Smooth muscle cell of the brain vasculature (primary cell): Measurements from ENCODE around the gene RBMX2.

Experiments
- DNase-seq: peaks from one replicate; pipeline ENCODE4 v3.0.0-alpha.2; 2012; ENCODE audit warnings: low read depth, low spot score

The RBMX2 gene

DNA sequence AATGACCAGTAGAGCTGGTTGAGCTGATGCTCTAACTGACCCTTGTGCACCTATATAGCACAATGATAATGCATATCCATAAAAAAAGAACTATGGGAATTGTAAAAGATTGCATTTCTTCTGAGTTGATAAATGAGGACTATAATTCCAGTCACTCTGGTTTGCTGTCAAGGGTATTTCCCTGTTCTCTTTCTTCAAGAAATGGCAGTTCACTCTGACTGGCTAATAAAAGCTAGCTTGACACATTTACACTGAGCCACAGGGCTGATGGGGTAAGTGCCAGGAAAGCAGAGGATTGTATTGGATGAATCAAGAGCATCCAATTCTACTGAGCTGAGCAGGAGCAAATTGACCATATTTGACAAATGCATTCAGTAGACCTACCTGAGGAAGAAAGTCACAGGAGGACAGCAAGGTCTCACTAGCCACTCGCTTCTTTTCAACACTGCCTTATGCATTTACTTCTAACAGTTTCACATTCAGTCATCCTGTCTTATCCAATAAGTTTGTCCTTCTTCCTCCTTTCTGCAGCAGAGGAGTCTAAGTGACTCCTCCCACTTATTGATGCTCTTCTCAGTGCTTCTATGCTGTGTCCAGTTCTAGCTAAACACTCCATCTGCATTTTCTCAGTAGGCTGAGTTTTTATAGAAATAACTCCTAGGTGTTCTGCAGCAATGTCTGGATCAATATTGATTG, 43.0 kb downstream of the RBMX2 start:
- DNase-seq, result no peak

DNA sequence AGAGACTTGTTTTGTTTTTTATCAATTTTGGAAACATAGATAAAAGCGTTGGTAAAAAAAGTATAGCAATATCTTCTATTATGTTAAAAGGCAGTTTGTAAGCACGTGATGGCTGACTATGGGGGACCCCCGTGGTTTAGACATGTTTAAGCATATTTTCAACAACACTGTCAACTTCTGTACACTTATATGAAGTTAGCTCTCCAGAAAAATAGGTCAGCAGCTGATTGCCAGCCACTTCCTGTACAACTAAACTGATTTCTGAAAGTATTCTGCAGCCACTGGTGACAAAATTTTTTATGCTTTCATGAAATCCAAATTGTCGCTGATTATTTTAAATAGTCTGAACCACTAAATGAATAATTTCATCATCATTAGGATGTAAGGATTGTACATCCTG, 45.2 kb downstream of the RBMX2 start:
- DNase-seq, result no peak
